HepG2 (cell line): ENCODE data around the gene CNR2. TPM values are rescaled to one million over a fixed set of nuclear protein-coding genes. Genes with fewer than 3 reads are reported as not detected.
A peak's percentile ranks its signal among the peaks of the same experiment; 100 is the strongest.

Source experiments
- BHLHE40 ChIP-seq: IDR thresholded peaks from 2 replicates; pipeline ENCODE4 v1.6.1; 2011; ENCODE audit warnings: low read length, improper control_type of control experiment
- E2F1 ChIP-seq: sonication (generic); formaldehyde crosslinking; IDR thresholded peaks from 2 replicates; pipeline ENCODE4 v1.5.0; 2020; ENCODE audit warnings: missing genetic modification reagents
- NFATC3 ChIP-seq: sonication (generic); formaldehyde crosslinking; IDR thresholded peaks from 2 replicates; pipeline ENCODE4 v1.5.1; 2020; ENCODE audit warnings: mild to moderate bottlenecking, missing genetic modification reagents
- PCBP2 ChIP-seq: fragments of 200-400 bp; formaldehyde crosslinking; optimal IDR thresholded peaks from 2 replicates; pipeline ENCODE3; 2018; ENCODE audit warnings: low read length, low read depth; ENCODE audit not compliant: poor library complexity, severe bottlenecking
- PRMT3 ChIP-seq: sonication (generic); formaldehyde crosslinking; IDR thresholded peaks from 2 replicates; pipeline ENCODE4 v1.8.1; 2022; ENCODE audit warnings: low read depth, mild to moderate bottlenecking, moderate library complexity, missing genetic modification reagents, borderline replicate concordance
- RFXANK ChIP-seq: IDR thresholded peaks from 2 replicates; pipeline ENCODE4 v1.6.1; 2016
- RORA ChIP-seq: sonication (generic); formaldehyde crosslinking; IDR thresholded peaks from 2 replicates; pipeline ENCODE4 v1.5.0; 2020; ENCODE audit warnings: mild to moderate bottlenecking, missing genetic modification reagents, moderate library complexity
- ZBTB2 ChIP-seq: sonication (generic); formaldehyde crosslinking; IDR thresholded peaks from 2 replicates; pipeline ENCODE4 v1.8.0; 2022; ENCODE audit warnings: low read depth, missing genetic modification reagents
- ZBTB21 ChIP-seq: sonication (generic); formaldehyde crosslinking; IDR thresholded peaks from 2 replicates; pipeline ENCODE4 v1.4.0; 2020; ENCODE audit warnings: missing genetic modification reagents
- ZNF230 ChIP-seq: sonication (generic); formaldehyde crosslinking; IDR thresholded peaks from 2 replicates; pipeline ENCODE4 v1.4.0; 2020; ENCODE audit warnings: mild to moderate bottlenecking, missing genetic modification reagents
- ZNF383 ChIP-seq: sonication (generic); formaldehyde crosslinking; IDR thresholded peaks from 2 replicates; pipeline ENCODE4 v1.4.0; 2020; ENCODE audit warnings: missing genetic modification reagents, mild to moderate bottlenecking, borderline replicate concordance
- ZNF432 ChIP-seq: sonication (generic); formaldehyde crosslinking; IDR thresholded peaks from 2 replicates; pipeline ENCODE4 v1.5.0; 2020; ENCODE audit warnings: missing genetic modification reagents, mild to moderate bottlenecking, borderline replicate concordance
- ZNF44 ChIP-seq: sonication (generic); formaldehyde crosslinking; IDR thresholded peaks from 2 replicates; pipeline ENCODE4 v1.5.1; 2020; ENCODE audit warnings: mild to moderate bottlenecking, missing genetic modification reagents
- ZNF577 ChIP-seq: sonication (generic); formaldehyde crosslinking; IDR thresholded peaks from 2 replicates; pipeline ENCODE4 v1.4.0; 2020; ENCODE audit warnings: mild to moderate bottlenecking, low read depth, missing genetic modification reagents, borderline replicate concordance
- ZNF639 ChIP-seq: conservative IDR thresholded peaks from 2 replicates; pipeline ENCODE4 v1.6.1; 2018; ENCODE audit warnings: missing genetic modification reagents
- ZNF652 ChIP-seq: IDR thresholded peaks from 2 replicates; pipeline ENCODE4 v1.6.1; 2016; ENCODE audit warnings: low read depth, borderline replicate concordance
- ZNF772 ChIP-seq: sonication (generic); formaldehyde crosslinking; IDR thresholded peaks from 2 replicates; pipeline ENCODE4 v1.5.0; 2020; ENCODE audit warnings: mild to moderate bottlenecking, missing genetic modification reagents
- ZNF792 ChIP-seq: IDR thresholded peaks from 2 replicates; pipeline ENCODE4 v1.6.1; 2016
- ZZZ3 ChIP-seq: sonication (generic); formaldehyde crosslinking; IDR thresholded peaks from 2 replicates; pipeline ENCODE4 v1.4.0; 2020; ENCODE audit warnings: missing genetic modification reagents, mild to moderate bottlenecking, borderline replicate concordance
- polyA plus RNA-seq, 8 experiments: library from polyadenylated mRNA; depleted of rRNA in 3 of 8; stranded (reverse) in 7 of 8; unstranded in 1 of 8; fragments of >200 nt; fragmentation: Illumina TruSeq in 4 of 8; extraction: Trizol in 4 of 8; gene quantifications; 2 replicates each; pipeline versions ENCODE4 v1.2.1 to v1.2.3, GENCODE V29; 2011 to 2016; ENCODE audit warnings: low read depth in 4 of 8, missing spikeins in 1 of 8, mixed read lengths in 1 of 8; ENCODE audit not compliant: insufficient read depth in 1 of 8
- total RNA-seq, 5 experiments: library from RNA; depleted of rRNA; stranded (reverse); fragments of >200 nt; fragmentation: Illumina TruSeq; extraction: Trizol; gene quantifications; 2 replicates each; pipeline ENCODE4 v1.2.3, GENCODE V29; 2016; ENCODE audit warnings: low read depth in 1 of 5
- TF ChIP-seq, protein P1 (sequence below): sonication (generic); formaldehyde crosslinking; IDR thresholded peaks from 2 replicates; pipeline ENCODE4 v1.4.0; 2020; ENCODE audit warnings: missing genetic modification reagents
- TF ChIP-seq, protein P2 (sequence below): sonication (generic); formaldehyde crosslinking; IDR thresholded peaks from 2 replicates; pipeline ENCODE4 v1.8.0; 2023; ENCODE audit warnings: mild to moderate bottlenecking, missing genetic modification reagents

Gene CNR2
- total and polyA plus RNA-seq, 2 of the 13 experiments (the other 11 are each of a cell fraction or from before 2014, with no cell fraction given), result not detected

GRCh38 chr1:23825076-23825761, 87.9 kb downstream of the CNR2 start, which contains the start of gene HMGCL (continued):
- TF ChIP-seq ZBTB21 (CRISPR knock-in tag), result no peak; the same call in 1 of the 2 replicates
- peak; percentile 98 for TF ChIP-seq ZNF772
- TF ChIP-seq ZNF383 (CRISPR knock-in tag), result no peak
- peak; percentile 69 for TF ChIP-seq E2F1
- peak; percentile 69; the same call in 1 of the 2 replicates for TF ChIP-seq ZZZ3 (CRISPR knock-in tag)
- no peak for TF ChIP-seq RORA (CRISPR knock-in tag)
- TF ChIP-seq ZNF577 (CRISPR knock-in tag), result no peak
- no peak for TF ChIP-seq ZNF432 (CRISPR knock-in tag)
- TF ChIP-seq ZNF652 (CRISPR knock-in tag), result no peak
- TF ChIP-seq, protein P1, sequence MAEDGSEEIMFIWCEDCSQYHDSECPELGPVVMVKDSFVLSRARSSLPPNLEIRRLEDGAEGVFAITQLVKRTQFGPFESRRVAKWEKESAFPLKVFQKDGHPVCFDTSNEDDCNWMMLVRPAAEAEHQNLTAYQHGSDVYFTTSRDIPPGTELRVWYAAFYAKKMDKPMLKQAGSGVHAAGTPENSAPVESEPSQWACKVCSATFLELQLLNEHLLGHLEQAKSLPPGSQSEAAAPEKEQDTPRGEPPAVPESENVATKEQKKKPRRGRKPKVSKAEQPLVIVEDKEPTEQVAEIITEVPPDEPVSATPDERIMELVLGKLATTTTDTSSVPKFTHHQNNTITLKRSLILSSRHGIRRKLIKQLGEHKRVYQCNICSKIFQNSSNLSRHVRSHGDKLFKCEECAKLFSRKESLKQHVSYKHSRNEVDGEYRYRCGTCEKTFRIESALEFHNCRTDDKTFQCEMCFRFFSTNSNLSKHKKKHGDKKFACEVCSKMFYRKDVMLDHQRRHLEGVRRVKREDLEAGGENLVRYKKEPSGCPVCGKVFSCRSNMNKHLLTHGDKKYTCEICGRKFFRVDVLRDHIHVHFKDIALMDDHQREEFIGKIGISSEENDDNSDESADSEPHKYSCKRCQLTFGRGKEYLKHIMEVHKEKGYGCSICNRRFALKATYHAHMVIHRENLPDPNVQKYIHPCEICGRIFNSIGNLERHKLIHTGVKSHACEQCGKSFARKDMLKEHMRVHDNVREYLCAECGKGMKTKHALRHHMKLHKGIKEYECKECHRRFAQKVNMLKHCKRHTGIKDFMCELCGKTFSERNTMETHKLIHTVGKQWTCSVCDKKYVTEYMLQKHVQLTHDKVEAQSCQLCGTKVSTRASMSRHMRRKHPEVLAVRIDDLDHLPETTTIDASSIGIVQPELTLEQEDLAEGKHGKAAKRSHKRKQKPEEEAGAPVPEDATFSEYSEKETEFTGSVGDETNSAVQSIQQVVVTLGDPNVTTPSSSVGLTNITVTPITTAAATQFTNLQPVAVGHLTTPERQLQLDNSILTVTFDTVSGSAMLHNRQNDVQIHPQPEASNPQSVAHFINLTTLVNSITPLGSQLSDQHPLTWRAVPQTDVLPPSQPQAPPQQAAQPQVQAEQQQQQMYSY (CRISPR knock-in tag), result no peak
- 0 out of 2 replicates have a peak, but pooled peaks have one; percentile 41 for TF ChIP-seq ZNF639 (CRISPR knock-in tag)
- TF ChIP-seq, protein P2, sequence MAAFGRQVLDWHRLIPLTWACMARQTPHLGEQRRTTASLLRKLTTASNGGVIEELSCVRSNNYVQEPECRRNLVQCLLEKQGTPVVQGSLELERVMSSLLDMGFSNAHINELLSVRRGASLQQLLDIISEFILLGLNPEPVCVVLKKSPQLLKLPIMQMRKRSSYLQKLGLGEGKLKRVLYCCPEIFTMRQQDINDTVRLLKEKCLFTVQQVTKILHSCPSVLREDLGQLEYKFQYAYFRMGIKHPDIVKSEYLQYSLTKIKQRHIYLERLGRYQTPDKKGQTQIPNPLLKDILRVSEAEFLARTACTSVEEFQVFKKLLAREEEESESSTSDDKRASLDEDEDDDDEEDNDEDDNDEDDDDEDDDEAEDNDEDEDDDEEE (CRISPR knock-in tag), result no peak
- TF ChIP-seq ZNF44 (CRISPR knock-in tag), result no peak
- no peak for TF ChIP-seq NFATC3 (CRISPR knock-in tag)
- no peak for TF ChIP-seq RFXANK
- peak; percentile 75 for TF ChIP-seq BHLHE40
- no peak for TF ChIP-seq ZBTB2 (CRISPR knock-in tag)
- TF ChIP-seq ZNF230 (CRISPR knock-in tag), result peak; percentile 82
- TF ChIP-seq PCBP2, result no peak
- TF ChIP-seq PRMT3, result no peak
- peak; percentile 42; the same call in 1 of the 2 replicates for TF ChIP-seq ZNF792 (CRISPR knock-in tag)
